Measurements from ENCODE around the gene TTR. TPM values are rescaled to one million over a fixed set of nuclear protein-coding genes. Genes with fewer than 3 reads are reported as not detected.

The TTR gene
- total and polyA plus RNA-seq, 2 donors (not counting 1 experiment from before 2014, with no cell fraction given), result not detected

- WGBS (ENCODE audit: insufficient coverage), result 96% methylated on average over 3 of the region's 4 CpGs
- DNase-seq (no peak), ATAC-seq (ENCODE audit: low read depth) (no peak)
- H2AFZ ChIP-seq (ENCODE audit: insufficient read depth, low read depth, low read length, poor library complexity, severe bottlenecking), result no peak overlapping the region
- TF ChIP-seq EZH2 (IDR thresholded peaks at IDR 0.05; ENCODE audit: borderline replicate concordance, insufficient read depth, low read depth, low read length, poor library complexity, severe bottlenecking), result no peak
- TF ChIP-seq, protein P1, sequence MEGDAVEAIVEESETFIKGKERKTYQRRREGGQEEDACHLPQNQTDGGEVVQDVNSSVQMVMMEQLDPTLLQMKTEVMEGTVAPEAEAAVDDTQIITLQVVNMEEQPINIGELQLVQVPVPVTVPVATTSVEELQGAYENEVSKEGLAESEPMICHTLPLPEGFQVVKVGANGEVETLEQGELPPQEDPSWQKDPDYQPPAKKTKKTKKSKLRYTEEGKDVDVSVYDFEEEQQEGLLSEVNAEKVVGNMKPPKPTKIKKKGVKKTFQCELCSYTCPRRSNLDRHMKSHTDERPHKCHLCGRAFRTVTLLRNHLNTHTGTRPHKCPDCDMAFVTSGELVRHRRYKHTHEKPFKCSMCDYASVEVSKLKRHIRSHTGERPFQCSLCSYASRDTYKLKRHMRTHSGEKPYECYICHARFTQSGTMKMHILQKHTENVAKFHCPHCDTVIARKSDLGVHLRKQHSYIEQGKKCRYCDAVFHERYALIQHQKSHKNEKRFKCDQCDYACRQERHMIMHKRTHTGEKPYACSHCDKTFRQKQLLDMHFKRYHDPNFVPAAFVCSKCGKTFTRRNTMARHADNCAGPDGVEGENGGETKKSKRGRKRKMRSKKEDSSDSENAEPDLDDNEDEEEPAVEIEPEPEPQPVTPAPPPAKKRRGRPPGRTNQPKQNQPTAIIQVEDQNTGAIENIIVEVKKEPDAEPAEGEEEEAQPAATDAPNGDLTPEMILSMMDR (IDR thresholded peaks at IDR 0.05), result no peak
- H3K27me3 ChIP-seq (replicated peaks in 1 of 4; ENCODE audit: control extremely low read depth in 1 of 4, control insufficient read depth in 3 of 4, insufficient read depth in 4 of 4, low read length in 3 of 4), result peaks cover 0 to 3% (median 0%) of the 10 kb centered on the region in 4 experiments
- no peak overlapping the region for H3K4me2 ChIP-seq (replicated peaks; ENCODE audit: low read depth, low read length, poor library complexity, severe bottlenecking)
- no peak overlapping the region for H3K9ac ChIP-seq (ENCODE audit: low read length)
- no peak overlapping the region for H3K27ac Mint-ChIP-seq
- H3K4me3 Mint-ChIP-seq, result no peak overlapping the region
- H3K79me2 ChIP-seq (ENCODE audit: control insufficient read depth, insufficient read depth, low read length), result no peaks in the 10 kb centered on the region
- H4K20me1 ChIP-seq (ENCODE audit: control insufficient read depth, insufficient read depth, low read length, poor library complexity, severe bottlenecking), result no peaks in the 10 kb centered on the region
- no peak overlapping the region for H3K27ac ChIP-seq (ENCODE audit: low read length in 2 of 2)
- H3K4me1 ChIP-seq (ENCODE audit: control insufficient read depth in 2 of 2, insufficient read depth in 2 of 2, low read length in 2 of 2), result peaks cover 3 to 4% of the 10 kb centered on the region in 2 donors
- peaks cover 4% of the 10 kb centered on the region for H3K27me3 Mint-ChIP-seq
- H3K9me3 Mint-ChIP-seq (ENCODE audit: insufficient read depth), result no peaks in the 10 kb centered on the region
- no peaks in the 10 kb centered on the region for H3K36me3 ChIP-seq (replicated peaks in 1 of 2; ENCODE audit: control extremely low read depth in 1 of 2, control insufficient read depth in 1 of 2, extremely low read depth in 1 of 2, insufficient read depth in 2 of 2, low read length in 1 of 2)
- intact Hi-C loops (cut with micrococcal nuclease), result no loop called here
- CTCF ChIA-PET, result interaction anchor here (1.3 kb wide), 1 partner anchor 11 kb away, joined by 3 read pairs; no protein-coding TSS in a partner anchor
- no peaks in the 10 kb centered on the region for H3K9me3 ChIP-seq (ENCODE audit: control extremely low read depth in 1 of 3, control insufficient read depth in 2 of 3, insufficient read depth in 1 of 3, low read length in 2 of 3)
- POLR2A ChIA-PET, result no interaction called here
- H3K4me3 ChIP-seq (ENCODE audit: control extremely low read depth in 1 of 5, extremely low read depth in 1 of 5, insufficient read depth in 1 of 5, low read depth in 2 of 5, low read length in 4 of 5), result no peak overlapping the region
- H3K4me1 Mint-ChIP-seq, result peaks cover 3% of the 10 kb centered on the region
Measured at GRCh38 chr18:31647127-31647753, 55.6 kb downstream of the TTR start.

Other genes starting within 250 kb of the TTR start
- gene DSG4, start 215.1 kb upstream of the TTR start, total RNA-seq, result not detected in 2 replicates
- not detected in 2 replicates for gene DSG4, start 215.1 kb upstream of the TTR start, polyA plus RNA-seq
- gene DSG3, start 144.1 kb upstream of the TTR start, total RNA-seq, result not detected in 2 replicates
- gene DSG3, start 144.1 kb upstream of the TTR start, polyA plus RNA-seq, result not detected in 2 replicates
- gene DSG2, start 93.7 kb upstream of the TTR start, total RNA-seq, result not detected in 2 replicates
- gene DSG2, start 93.7 kb upstream of the TTR start, polyA plus RNA-seq, result not detected in 2 replicates
- gene B4GALT6, start 92.7 kb downstream of the TTR start, total RNA-seq, result 1.7 TPM in 2 replicates
- gene B4GALT6, start 92.7 kb downstream of the TTR start, polyA plus RNA-seq, result 0.14 TPM in 1 of 2 replicates, not detected in the other
- not detected in 2 replicates for gene SLC25A52, start 169.0 kb downstream of the TTR start, total RNA-seq
- 0.07 TPM in 1 of 2 replicates, not detected in the other for gene SLC25A52, start 169.0 kb downstream of the TTR start, polyA plus RNA-seq

Data from B cell (primary cell).